GM12878 (cell line): ENCODE measurements around the gene IGF1R. TPM values are rescaled to one million over a fixed set of nuclear protein-coding genes. Genes with fewer than 3 reads are reported as not detected.

ENCODE experiments used
- ATAC-seq: fragments of 200-7000 bp; cut with Tn5 transposase; 3 replicates; pipeline ENCODE4 v1.9.1; 2020; ENCODE audit warnings: mild to moderate bottlenecking, moderate library complexity
- BruUV-seq: library from RNA; stranded (reverse); fragments of 400-500 nt; replicated peaks from 2 replicates; lab custom pipeline; 2021; lab: Mats Ljungman, UMichigan
- CTCF ChIA-PET: fragments of 300-600 bp; sonication (Branson Sonifier 250); formaldehyde crosslinking; extraction: SDS; loops from one replicate; lab custom pipeline; 2021; ENCODE audit warnings: inconsistent platforms; lab: Yijun Ruan, JAX
- POLR2A ChIA-PET: fragments of 350-600 bp; formaldehyde crosslinking; extraction: SDS; loops from one replicate; lab custom pipeline; 2021; ENCODE audit warnings: inconsistent platforms; lab: Charles Lee
- RAD21 ChIA-PET: fragments of 300-600 bp; sonication (Branson Sonifier 250); formaldehyde crosslinking; loops from one replicate; lab custom pipeline; 2023; ENCODE audit warnings: antibody characterized with exemption; ENCODE audit not compliant: unreplicated experiment; lab: Charles Lee
- SMC1A ChIA-PET: fragments of 300-600 bp; sonication (Branson Sonifier 250); formaldehyde crosslinking; loops from one replicate; lab custom pipeline; 2023; ENCODE audit not compliant: unreplicated experiment, uncharacterized antibody; lab: Charles Lee
- DNase-seq: peaks from one replicate; pipeline ENCODE4 v3.0.0-alpha.2; 2011; ENCODE audit warnings: low read depth, low spot score
- FAIRE-seq: peaks from 3 replicates; lab custom pipeline; 2011; peaks lifted over from hg19 to GRCh38; lab: Jason Lieb, UNC
- H2AFZ ChIP-seq: 2 replicates; pipeline ENCODE4 v1.6.0; 2011; ENCODE audit warnings: low read depth, low read length, control low read depth; ENCODE audit not compliant: control insufficient read depth
- H3K27ac ChIP-seq: 2 replicates; pipeline ENCODE4 v1.5.1; 2011; ENCODE audit warnings: control low read depth; ENCODE audit not compliant: control insufficient read depth, insufficient read depth
- H3K27me3 ChIP-seq, 2 experiments: replicated peaks in 1 of 2; 2 replicates each; pipeline versions ENCODE4 v1.6.0 to v1.6.1; 2011; ENCODE audit warnings: low read length in 1 of 2; ENCODE audit not compliant: control insufficient read depth in 2 of 2, insufficient read depth in 2 of 2
- H3K36me3 ChIP-seq, 2 experiments: 2 replicates each; pipeline ENCODE4 v1.5.1; 2011; ENCODE audit warnings: low read length in 1 of 2; ENCODE audit not compliant: control insufficient read depth in 2 of 2, insufficient read depth in 2 of 2
- H3K4me1 ChIP-seq: 2 replicates; pipeline ENCODE4 v1.6.1; 2011; ENCODE audit warnings: mild to moderate bottlenecking, low read length, moderate library complexity, mixed read lengths; ENCODE audit not compliant: control insufficient read depth, insufficient read depth
- H3K4me2 ChIP-seq: 2 replicates; pipeline ENCODE4 v1.6.0; 2011; ENCODE audit warnings: control low read depth; ENCODE audit not compliant: control insufficient read depth, insufficient read depth
- H3K4me3 ChIP-seq: fragments of 200-600 bp; sonication (generic); 2 replicates; pipeline ENCODE4 v1.5.1; 2016
- H3K79me2 ChIP-seq: 2 replicates; pipeline ENCODE4 v1.6.0; 2011; ENCODE audit warnings: low read length; ENCODE audit not compliant: control insufficient read depth, insufficient read depth
- H3K9ac ChIP-seq: 2 replicates; pipeline ENCODE4 v1.8.0; 2011; ENCODE audit warnings: low read length, control low read depth, mixed read lengths; ENCODE audit not compliant: control insufficient read depth, insufficient read depth
- H3K9me3 ChIP-seq: replicated peaks from 3 replicates; pipeline ENCODE4 v1.5.1; 2011; ENCODE audit warnings: mild to moderate bottlenecking, low read length; ENCODE audit not compliant: control insufficient read depth, insufficient read depth
- H4K20me1 ChIP-seq: 2 replicates; pipeline ENCODE4 v1.6.0; 2011; ENCODE audit not compliant: control insufficient read depth, insufficient read depth
- BMI1 ChIP-seq: fragments of 450-650 bp; IDR thresholded peaks from 2 replicates; pipeline ENCODE4 v1.6.1; 2016; ENCODE audit warnings: mild to moderate bottlenecking, moderate library complexity, borderline replicate concordance
- CUX1 ChIP-seq: IDR thresholded peaks from 2 replicates; pipeline ENCODE4 v1.6.1; 2012; ENCODE audit warnings: improper control_type of control experiment, low read depth, low read length; ENCODE audit not compliant: insufficient replicate concordance
- E4F1 ChIP-seq: fragments of 450-650 bp; IDR thresholded peaks from 2 replicates; pipeline ENCODE4 v1.6.1; 2018; ENCODE audit warnings: borderline replicate concordance, mild to moderate bottlenecking; ENCODE audit not compliant: partially characterized antibody
- HCFC1 ChIP-seq: fragments of 150-350 bp; IDR thresholded peaks from 2 replicates; pipeline ENCODE4 v1.6.1; 2014; ENCODE audit warnings: low read length
- IRF4 ChIP-seq: IDR thresholded peaks from 2 replicates; pipeline ENCODE4 v1.6.1; 2011; ENCODE audit warnings: low read depth, low read length
- LARP7 ChIP-seq: fragments of 450-650 bp; IDR thresholded peaks from 2 replicates; pipeline ENCODE4 v1.6.1; 2017; ENCODE audit warnings: mild to moderate bottlenecking
- MYC ChIP-seq: IDR thresholded peaks from 2 replicates; pipeline ENCODE4 v1.6.1; 2011; ENCODE audit warnings: mild to moderate bottlenecking, low read length, moderate library complexity, inconsistent platforms; ENCODE audit not compliant: insufficient read depth, insufficient replicate concordance, insufficient read length, severe bottlenecking
- POLR2AphosphoS2 ChIP-seq: IDR thresholded peaks from 2 replicates; pipeline ENCODE4 v1.6.1; 2011; ENCODE audit warnings: low read depth, mild to moderate bottlenecking, low read length, improper control_type of control experiment, moderate library complexity
- STAT3 ChIP-seq: IDR thresholded peaks from 2 replicates; pipeline ENCODE4 v1.6.1; 2011; ENCODE audit warnings: low read depth, low read length, improper control_type of control experiment
- ZNF622 ChIP-seq: fragments of 450-650 bp; IDR thresholded peaks from 2 replicates; pipeline ENCODE4 v1.6.1; 2017; ENCODE audit warnings: mild to moderate bottlenecking, inconsistent platforms
- ZSCAN29 ChIP-seq: fragments of 450-650 bp; IDR thresholded peaks from 2 replicates; pipeline ENCODE4 v1.6.1; 2017; ENCODE audit warnings: mild to moderate bottlenecking, moderate library complexity
- WGBS: methylation state at CpG from one replicate; pipeline ENCODE4 v1.1.6; 2016; ENCODE audit warnings: low lambda C conversion rate; ENCODE audit not compliant: insufficient replicate concordance, insufficient coverage; ENCODE audit errors: missing lambda C conversion rate; 5-methylcytosine and 5-hydroxymethylcytosine counted together
- in situ Hi-C: fragments of 300-500 bp; cut with MboI; formaldehyde crosslinking; loops from 9 replicates; pipeline ENCODE4 v1.14.3; 2018; ENCODE audit warnings: mixed read lengths
- intact Hi-C: fragments of 100-400 bp; cut with micrococcal nuclease; formaldehyde crosslinking; loops from one replicate; pipeline ENCODE4 v1.14.2; 2022; ENCODE audit not compliant: unreplicated experiment
- polyA plus RNA-seq, 11 experiments: library from polyadenylated mRNA; depleted of rRNA in 4 of 11; unstranded in 6 of 11; stranded (reverse) in 5 of 11; fragments of >200 nt; fragmentation: Nextera tagmentation in 4 of 11; fragmentation: Illumina TruSeq in 1 of 11; extraction: Ambion mirVana in 4 of 11; extraction: Trizol in 1 of 11; gene quantifications; 1 replicate in 1 of 11; 2 replicates in 10 of 11; pipeline versions ENCODE4 v1.2.1 to v1.2.3, GENCODE V29; 2011 to 2016; ENCODE audit warnings: inconsistent platforms in 2 of 11, missing spikeins in 2 of 11, low read depth in 1 of 11
- total RNA-seq, 4 experiments: library from RNA; depleted of rRNA in 3 of 4; stranded (reverse); fragments of >200 nt in 3 of 4; fragmentation: Illumina TruSeq in 1 of 4; extraction: Trizol in 1 of 4; gene quantifications; 2 replicates each; pipeline versions ENCODE4 v1.2.1 to v1.2.3, GENCODE V29; 2013 to 2021

The IGF1R gene
- total and polyA plus RNA-seq, 10 of the 15 experiments (the other 5 are each of a cell fraction or from before 2014, with no cell fraction given): 0.03 to 2.7 (median 0.66) TPM

GRCh38 chr15:98725874-98726273 is 77.5 kb downstream of the IGF1R start:
- SMC1A ChIA-PET: no interaction called here
- in situ Hi-C loops: no loop called here
- 1% methylated on average over 5 of the region's 5 CpGs for WGBS

More at GRCh38 chr15:98725874-98726273, 77.5 kb downstream of the IGF1R start:
- no peak overlapping the region for H3K4me2 ChIP-seq
- TF ChIP-seq POLR2AphosphoS2: no peak
- TF ChIP-seq STAT3: no peak
- no peak for TF ChIP-seq HCFC1
- TF ChIP-seq E4F1: no peak
- TF ChIP-seq ZSCAN29: no peak
- no peak for TF ChIP-seq ZNF622
- TF ChIP-seq CUX1: no peak
- no peak for TF ChIP-seq IRF4
- no peak for TF ChIP-seq LARP7
- no peak for TF ChIP-seq BMI1
- TF ChIP-seq MYC: no peak
- TF ChIP-seq, all 136 proteins: peak for 0
- Histone ChIP-seq H3K4me3 (no peak overlapping the region), H3K4me1 (no peaks in the 10 kb centered on the region), H3K9me3 (no peaks in the 10 kb centered on the region), H3K27ac (no peak overlapping the region), H4K20me1 (no peaks in the 10 kb centered on the region), H2AFZ (no peak overlapping the region), H3K9ac (no peak overlapping the region), H3K27me3 (no peaks in the 10 kb centered on the region; a peak in 1 of 4 replicates), H3K79me2 (no peaks in the 10 kb centered on the region), H3K36me3 (no peaks in the 10 kb centered on the region)
- ChIA-PET CTCF (no interaction called here), RAD21 (no interaction called here), POLR2A (interaction anchor here (0.6 kb wide), 1 partner anchor 31 kb away, joined by 6 read pairs; no protein-coding TSS in a partner anchor)
- no peak for ATAC-seq
- no peak for FAIRE-seq
- BruUV-seq: no TSS peak
- DNase-seq: no peak
- intact Hi-C loops: no loop called here
